Endodermal cell (in vitro differentiated cells): ENCODE measurements around the gene POLR3F. TPM values are rescaled to one million over a fixed set of nuclear protein-coding genes. Genes with fewer than 3 reads are reported as not detected.

Experiments
- DNase-seq: peaks from one replicate; pipeline ENCODE4 v3.0.0-alpha.2; 2017
- H3K27ac ChIP-seq: 2 replicates; pipeline ENCODE4 v1.5.1; 2013; ENCODE audit warnings: mild to moderate bottlenecking, low read depth, low read length, moderate library complexity
- H3K27me3 ChIP-seq: 2 replicates; pipeline ENCODE4 v1.6.1; 2013; ENCODE audit warnings: mild to moderate bottlenecking, low read length, moderate library complexity; ENCODE audit not compliant: insufficient read depth, control insufficient read depth, poor library complexity, severe bottlenecking
- H3K36me3 ChIP-seq: 2 replicates; pipeline ENCODE4 v1.7.0; 2013; ENCODE audit warnings: mild to moderate bottlenecking, low read length, moderate library complexity; ENCODE audit not compliant: control insufficient read depth, insufficient read depth
- H3K4me1 ChIP-seq: one replicate; pipeline ENCODE4 v1.7.0; 2013; ENCODE audit warnings: low read length; ENCODE audit not compliant: control insufficient read depth, insufficient read depth
- H3K4me3 ChIP-seq: 2 replicates; pipeline ENCODE4 v1.5.1; 2013; ENCODE audit warnings: mild to moderate bottlenecking, low read length, moderate library complexity
- H3K9ac ChIP-seq: 2 replicates; pipeline ENCODE4 v1.6.1; 2013; ENCODE audit warnings: mild to moderate bottlenecking, low read length, moderate library complexity; ENCODE audit not compliant: poor library complexity, severe bottlenecking; ENCODE audit errors: extremely low read depth
- H3K9me3 ChIP-seq: 2 replicates; pipeline ENCODE4 v1.6.1; 2013; ENCODE audit warnings: mild to moderate bottlenecking, low read length, moderate library complexity; ENCODE audit not compliant: control insufficient read depth
- H3K27ac Mint-ChIP-seq: 2 replicates; pipeline ENCODE4 v1.8.0; 2020; ENCODE audit warnings: mixed read lengths
- H3K27me3 Mint-ChIP-seq: 2 replicates; pipeline ENCODE4 v1.8.0; 2021; ENCODE audit warnings: mild to moderate bottlenecking, mixed read lengths; ENCODE audit not compliant: insufficient read depth
- H3K36me3 Mint-ChIP-seq: 2 replicates; pipeline ENCODE4 v1.8.0; 2020; ENCODE audit warnings: low read depth, mixed read lengths
- H3K4me1 Mint-ChIP-seq: 2 replicates; pipeline ENCODE4 v1.8.0; 2020; ENCODE audit warnings: mixed read lengths
- H3K4me3 Mint-ChIP-seq: 2 replicates; pipeline ENCODE4 v1.8.0; 2020; ENCODE audit warnings: mild to moderate bottlenecking, moderate library complexity, mixed read lengths
- H3K9me3 Mint-ChIP-seq: 2 replicates; pipeline ENCODE4 v1.8.0; 2020; ENCODE audit warnings: mild to moderate bottlenecking, mixed read lengths
- WGBS, 2 experiments: methylation state at CpG; one replicate each; pipeline versions ENCODE4 v1.1.5 to v1.1.7; 2013; ENCODE audit warnings: missing lambda C conversion rate in 2 of 2, mixed read lengths in 1 of 2; ENCODE audit not compliant: insufficient coverage in 1 of 2, insufficient read length in 1 of 2; 5-methylcytosine and 5-hydroxymethylcytosine counted together
- long read RNA-seq, 4 experiments: library from polyadenylated mRNA in 2 of 4; library from RNA in 1 of 4; library from capped mRNA in 1 of 4; stranded (forward) in 3 of 4; unstranded in 1 of 4; transcript quantifications; one replicate each; pipeline ENCODE4 v2.0.0, GENCODE V29; 2020 to 2021; ENCODE audit warnings: inconsistent platforms in 1 of 4
- polyA plus RNA-seq, 2 experiments: library from polyadenylated mRNA; stranded (reverse); fragments of 50-300 nt; gene quantifications; one replicate each; pipeline ENCODE4 v1.2.3, GENCODE V29; 2013
- total RNA-seq, 2 donors: library from RNA; stranded (reverse); fragmentation: NEBNext Ultra II Directional in 1 of 2; extraction: Animal tissue kit (Norgen Biotek cat#: 25700) in 1 of 2; gene quantifications; 2 replicates in 1 of 2; 3 replicates in 1 of 2; pipeline ENCODE4 v1.2.1, GENCODE V29; 2021
- TF ChIP-seq, protein P1 (sequence below): fragments of 200-600 bp; sonication (generic); conservative IDR thresholded peaks from 2 replicates; pipeline ENCODE4 v1.5.0; 2021; ENCODE audit warnings: antibody characterized with exemption, mild to moderate bottlenecking

POLR3F gene, protein sequence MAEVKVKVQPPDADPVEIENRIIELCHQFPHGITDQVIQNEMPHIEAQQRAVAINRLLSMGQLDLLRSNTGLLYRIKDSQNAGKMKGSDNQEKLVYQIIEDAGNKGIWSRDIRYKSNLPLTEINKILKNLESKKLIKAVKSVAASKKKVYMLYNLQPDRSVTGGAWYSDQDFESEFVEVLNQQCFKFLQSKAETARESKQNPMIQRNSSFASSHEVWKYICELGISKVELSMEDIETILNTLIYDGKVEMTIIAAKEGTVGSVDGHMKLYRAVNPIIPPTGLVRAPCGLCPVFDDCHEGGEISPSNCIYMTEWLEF
- 10 to 100 TPM; 14.1 to 17.0 TPM for total RNA-seq
- 16.2 TPM for polyA plus RNA-seq (2013, experiment 1 of 2)
- 14.4 TPM for polyA plus RNA-seq (2013, experiment 2 of 2)
- long read RNA-seq, experiment 1, partial matches to known transcripts = 3 of 16 reads
- long read RNA-seq, experiment 1, other reads (novel, unspliced or antisense) = 9 of 16 reads
- long read RNA-seq, experiment 2, transcript POLR3F-201 (9 exons, 2,416 nt) = major isoform, 30 of 31 reads
- long read RNA-seq, experiment 2, partial matches to known transcripts = 0 of 31 reads
- long read RNA-seq, experiment 2, other reads (novel, unspliced or antisense) = 0 of 31 reads
- long read RNA-seq, experiment 3, transcript POLR3F-201 (9 exons, 2,416 nt) = major isoform, 59 of 75 reads
- long read RNA-seq, experiment 3, partial matches to known transcripts = 3 of 75 reads
- long read RNA-seq, experiment 3, other reads (novel, unspliced or antisense) = 13 of 75 reads
- long read RNA-seq, experiment 4, transcript POLR3F-201 (9 exons, 2,416 nt) = major isoform, 44 of 54 reads
- long read RNA-seq, experiment 4, partial matches to known transcripts = 2 of 54 reads
- long read RNA-seq, experiment 4, other reads (novel, unspliced or antisense) = 7 of 54 reads

DNA sequence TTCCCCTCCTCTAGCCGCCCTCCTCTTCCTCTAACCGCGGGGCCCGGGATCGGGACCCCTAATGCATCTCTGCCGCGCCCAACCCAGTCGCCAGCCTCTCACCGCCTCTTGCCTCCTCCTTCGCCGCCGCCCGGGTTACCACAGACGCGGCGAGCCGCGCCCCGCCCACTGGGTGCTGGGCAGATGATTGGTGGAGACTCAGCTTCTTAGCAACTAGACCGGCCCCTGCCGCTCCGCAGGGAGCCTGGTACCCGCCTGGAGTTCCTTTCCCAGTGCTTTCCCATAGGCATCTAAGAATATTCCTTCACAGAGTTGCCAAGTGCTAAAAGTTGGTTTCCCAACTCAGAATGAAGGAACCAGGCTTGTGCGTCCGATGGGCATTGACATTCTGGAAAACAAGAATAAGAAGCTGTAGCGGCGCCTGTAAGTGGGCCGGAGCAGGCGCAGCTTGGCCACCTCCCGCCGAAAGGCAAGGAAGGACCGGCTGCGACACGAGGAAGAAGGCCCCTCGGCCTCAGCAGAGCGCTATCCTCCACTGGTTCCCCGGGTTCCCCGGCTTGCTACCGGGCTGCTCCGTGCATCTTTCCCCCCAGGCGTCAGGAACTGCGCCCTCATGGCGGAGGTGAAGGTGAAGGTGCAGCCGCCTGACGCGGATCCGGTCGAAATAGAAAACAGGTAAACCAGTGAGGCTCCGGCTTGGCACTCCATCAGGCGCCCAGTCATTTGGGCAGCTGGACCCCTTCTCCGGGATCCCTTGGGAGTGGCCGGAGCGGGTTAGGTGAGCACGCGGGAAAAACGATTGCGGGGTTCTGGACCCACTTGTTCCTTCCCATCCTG, at the start of gene POLR3F, which contains the start of gene DZANK1:
Gene POLR3F (plus strand): TSS at position 497 of the 837 bp plus-strand sequence. CDS start 117 bp downstream, at position 614.
Gene DZANK1 (minus strand): TSS at position 137 of the 837 bp plus-strand sequence. CDS start 1,672 bp downstream, outside the sequence.
- Mint-ChIP-seq H3K9me3 (no peaks in the 10 kb centered on the region), H3K36me3 (peaks cover 18% of the 10 kb centered on the region), H3K27ac (peak within 1 kb of the TSS; percentile 100), H3K4me3 (peak within 1 kb of the TSS; percentile 94), H3K27me3 (no peaks in the 10 kb centered on the region), H3K4me1 (peaks cover 12% of the 10 kb centered on the region)
- Histone ChIP-seq H3K36me3 (peaks cover 32% of the 10 kb centered on the region), H3K9me3 (no peaks in the 10 kb centered on the region), H3K4me1 (no peaks in the 10 kb centered on the region), H3K9ac (peak within 1 kb of the TSS; percentile 99), H3K27ac (peak within 1 kb of the TSS; percentile 100), H3K4me3 (peak within 1 kb of the TSS; percentile 93), H3K27me3 (no peaks in the 10 kb centered on the region)
- TF ChIP-seq, protein P1, sequence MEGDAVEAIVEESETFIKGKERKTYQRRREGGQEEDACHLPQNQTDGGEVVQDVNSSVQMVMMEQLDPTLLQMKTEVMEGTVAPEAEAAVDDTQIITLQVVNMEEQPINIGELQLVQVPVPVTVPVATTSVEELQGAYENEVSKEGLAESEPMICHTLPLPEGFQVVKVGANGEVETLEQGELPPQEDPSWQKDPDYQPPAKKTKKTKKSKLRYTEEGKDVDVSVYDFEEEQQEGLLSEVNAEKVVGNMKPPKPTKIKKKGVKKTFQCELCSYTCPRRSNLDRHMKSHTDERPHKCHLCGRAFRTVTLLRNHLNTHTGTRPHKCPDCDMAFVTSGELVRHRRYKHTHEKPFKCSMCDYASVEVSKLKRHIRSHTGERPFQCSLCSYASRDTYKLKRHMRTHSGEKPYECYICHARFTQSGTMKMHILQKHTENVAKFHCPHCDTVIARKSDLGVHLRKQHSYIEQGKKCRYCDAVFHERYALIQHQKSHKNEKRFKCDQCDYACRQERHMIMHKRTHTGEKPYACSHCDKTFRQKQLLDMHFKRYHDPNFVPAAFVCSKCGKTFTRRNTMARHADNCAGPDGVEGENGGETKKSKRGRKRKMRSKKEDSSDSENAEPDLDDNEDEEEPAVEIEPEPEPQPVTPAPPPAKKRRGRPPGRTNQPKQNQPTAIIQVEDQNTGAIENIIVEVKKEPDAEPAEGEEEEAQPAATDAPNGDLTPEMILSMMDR = no peak
- peak; percentile 99 for DNase-seq
- 0% methylated on average over 29 to 57 of the region's 57 CpGs for WGBS, 2 experiments

DNA sequence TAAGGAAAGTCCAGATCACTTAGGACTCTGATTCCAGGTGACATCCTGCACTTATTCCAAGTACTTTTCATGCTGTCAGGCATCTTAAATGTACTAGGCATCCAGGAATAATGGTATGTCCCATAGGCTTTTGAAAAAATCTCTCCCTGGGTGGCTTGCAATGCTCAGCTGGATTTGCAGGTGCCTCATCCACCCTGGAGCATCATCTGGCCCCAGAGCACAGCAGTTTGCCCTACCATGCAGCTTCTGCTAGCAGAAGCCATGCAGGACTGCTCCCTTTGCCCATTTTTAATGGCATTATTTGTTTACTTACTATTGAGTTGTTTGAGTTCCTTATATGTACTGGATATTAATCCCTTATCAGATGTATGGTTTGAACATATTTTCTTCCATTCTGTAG, 45.6 kb upstream of the POLR3F start:
- H3K9ac ChIP-seq = no peak overlapping the region
- H3K9me3 ChIP-seq = no peaks in the 10 kb centered on the region
- H3K27ac ChIP-seq = no peak overlapping the region
- no peaks in the 10 kb centered on the region for H3K36me3 ChIP-seq
- H3K36me3 Mint-ChIP-seq = no peaks in the 10 kb centered on the region
- H3K9me3 Mint-ChIP-seq = no peaks in the 10 kb centered on the region
- no peak for DNase-seq
- TF ChIP-seq, protein P1 = no peak
- no peaks in the 10 kb centered on the region for H3K27me3 ChIP-seq
- H3K27ac Mint-ChIP-seq = no peak overlapping the region
- H3K4me3 Mint-ChIP-seq = no peak overlapping the region
- H3K4me3 ChIP-seq = no peak overlapping the region
- H3K4me1 ChIP-seq = no peaks in the 10 kb centered on the region
- H3K27me3 Mint-ChIP-seq = no peaks in the 10 kb centered on the region
- H3K4me1 Mint-ChIP-seq = no peaks in the 10 kb centered on the region

DNA sequence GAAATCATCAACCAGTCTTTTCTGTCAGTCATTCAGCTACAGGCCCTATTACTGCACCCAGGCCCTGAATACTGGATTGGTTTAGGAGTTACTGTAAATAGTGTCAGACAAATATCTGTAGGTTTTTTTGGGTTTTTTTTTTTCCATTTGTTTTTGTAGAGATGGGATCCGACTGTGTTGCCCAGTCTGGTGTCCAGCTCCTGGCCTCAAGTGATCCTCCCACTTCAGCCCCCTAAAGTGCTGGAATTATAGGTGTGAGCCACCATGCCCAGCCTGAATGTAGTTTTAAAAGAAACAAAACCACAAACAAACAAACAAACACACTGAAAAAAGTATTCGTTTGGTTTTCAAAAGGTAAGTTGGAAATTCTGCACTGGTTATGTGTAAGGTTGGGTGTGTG, 40.0 kb upstream of the POLR3F start:
- DNase-seq = no peak
- Histone ChIP-seq H3K4me3 (no peak overlapping the region), H3K27me3 (no peaks in the 10 kb centered on the region), H3K36me3 (no peaks in the 10 kb centered on the region), H3K27ac (no peak overlapping the region), H3K4me1 (no peaks in the 10 kb centered on the region), H3K9me3 (no peaks in the 10 kb centered on the region), H3K9ac (no peak overlapping the region)
- Mint-ChIP-seq H3K27me3 (no peaks in the 10 kb centered on the region), H3K36me3 (no peaks in the 10 kb centered on the region), H3K4me3 (no peak overlapping the region), H3K4me1 (no peaks in the 10 kb centered on the region), H3K27ac (no peak overlapping the region), H3K9me3 (no peaks in the 10 kb centered on the region)
- WGBS, 2 experiments = 95% methylated on average over 2 of the region's 2 CpGs; no CpG with 5 or more reads in 1 of the 2 experiments
- TF ChIP-seq, protein P1 = no peak
